Body of pancreas (tissue), 4 donors: ENCODE data around the gene PDE3A.

Experiments used
- POLR2A ChIP-seq, 3 donors: fragments of 450-650 bp; IDR thresholded peaks; one replicate each; pipeline ENCODE4 v1.6.1; 2016; ENCODE audit warnings: antibody characterized with exemption in 3 of 3, mild to moderate bottlenecking in 2 of 3
- TF ChIP-seq, protein P1 (sequence below), 7 experiments: fragments of 450-650 bp in 4 of 7; fragments of 200-600 bp in 3 of 7; sonication (generic) in 3 of 7; IDR thresholded peaks; one replicate each; pipeline ENCODE4 v1.5.1; 2016 to 2019; ENCODE audit warnings: antibody characterized with exemption in 7 of 7

- TF ChIP-seq, protein P1, sequence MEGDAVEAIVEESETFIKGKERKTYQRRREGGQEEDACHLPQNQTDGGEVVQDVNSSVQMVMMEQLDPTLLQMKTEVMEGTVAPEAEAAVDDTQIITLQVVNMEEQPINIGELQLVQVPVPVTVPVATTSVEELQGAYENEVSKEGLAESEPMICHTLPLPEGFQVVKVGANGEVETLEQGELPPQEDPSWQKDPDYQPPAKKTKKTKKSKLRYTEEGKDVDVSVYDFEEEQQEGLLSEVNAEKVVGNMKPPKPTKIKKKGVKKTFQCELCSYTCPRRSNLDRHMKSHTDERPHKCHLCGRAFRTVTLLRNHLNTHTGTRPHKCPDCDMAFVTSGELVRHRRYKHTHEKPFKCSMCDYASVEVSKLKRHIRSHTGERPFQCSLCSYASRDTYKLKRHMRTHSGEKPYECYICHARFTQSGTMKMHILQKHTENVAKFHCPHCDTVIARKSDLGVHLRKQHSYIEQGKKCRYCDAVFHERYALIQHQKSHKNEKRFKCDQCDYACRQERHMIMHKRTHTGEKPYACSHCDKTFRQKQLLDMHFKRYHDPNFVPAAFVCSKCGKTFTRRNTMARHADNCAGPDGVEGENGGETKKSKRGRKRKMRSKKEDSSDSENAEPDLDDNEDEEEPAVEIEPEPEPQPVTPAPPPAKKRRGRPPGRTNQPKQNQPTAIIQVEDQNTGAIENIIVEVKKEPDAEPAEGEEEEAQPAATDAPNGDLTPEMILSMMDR (IDR thresholded peaks at IDR 0.05) = no peak
- no peak for TF ChIP-seq POLR2A (IDR thresholded peaks at IDR 0.05)
These were observed 103.9 kb downstream of the PDE3A start for GRCh38 chr12:20472102-20472782.
